HFFc6 (cell line): Measurements from ENCODE around the gene WNT9A. TPM values are rescaled to one million over a fixed set of nuclear protein-coding genes. Genes with fewer than 3 reads are reported as not detected.
"Not testable (repeated sequence)": the region's sequence is repeated elsewhere in the genome, so short reads cannot be mapped to it uniquely, and the experiment has no call there.

Source experiments
- DNase-seq: peaks from one replicate; pipeline ENCODE4 v3.0.0-alpha.2; 2018
- H3K27ac Mint-ChIP-seq: 2 replicates; pipeline ENCODE4 v1.8.0; 2020; ENCODE audit warnings: mild to moderate bottlenecking, mixed read lengths
- H3K27me3 Mint-ChIP-seq: 2 replicates; pipeline ENCODE4 v1.8.0; 2021; ENCODE audit warnings: mild to moderate bottlenecking, moderate library complexity, mixed read lengths; ENCODE audit not compliant: insufficient read depth
- H3K36me3 Mint-ChIP-seq: 2 replicates; pipeline ENCODE4 v1.8.0; 2021; ENCODE audit warnings: low read depth, mixed read lengths
- H3K4me1 Mint-ChIP-seq: 2 replicates; pipeline ENCODE4 v1.8.0; 2020; ENCODE audit warnings: low read depth, mixed read lengths
- H3K4me3 Mint-ChIP-seq: 2 replicates; pipeline ENCODE4 v1.8.0; 2020; ENCODE audit warnings: mild to moderate bottlenecking, moderate library complexity, mixed read lengths
- H3K9me3 Mint-ChIP-seq: 2 replicates; pipeline ENCODE4 v1.8.0; 2020; ENCODE audit warnings: mild to moderate bottlenecking, mixed read lengths
- total RNA-seq, 6 experiments: library from RNA; stranded (reverse); fragmentation: NEBNext Ultra II Directional; extraction: Animal tissue kit (Norgen Biotek cat#: 25700); gene quantifications; 2 replicates in 1 of 6; 3 replicates in 5 of 6; pipeline ENCODE4 v1.2.3, GENCODE V29; 2021
- TF ChIP-seq, protein P1 (sequence below): fragments of 200-600 bp; sonication (generic); IDR thresholded peaks from 2 replicates; pipeline ENCODE4 v1.5.0; 2021; ENCODE audit warnings: antibody characterized with exemption, mild to moderate bottlenecking

Gene WNT9A
- total RNA-seq, 6 experiments from 2014 or later: 0.17 to 0.67 (median 0.57) TPM

DNA sequence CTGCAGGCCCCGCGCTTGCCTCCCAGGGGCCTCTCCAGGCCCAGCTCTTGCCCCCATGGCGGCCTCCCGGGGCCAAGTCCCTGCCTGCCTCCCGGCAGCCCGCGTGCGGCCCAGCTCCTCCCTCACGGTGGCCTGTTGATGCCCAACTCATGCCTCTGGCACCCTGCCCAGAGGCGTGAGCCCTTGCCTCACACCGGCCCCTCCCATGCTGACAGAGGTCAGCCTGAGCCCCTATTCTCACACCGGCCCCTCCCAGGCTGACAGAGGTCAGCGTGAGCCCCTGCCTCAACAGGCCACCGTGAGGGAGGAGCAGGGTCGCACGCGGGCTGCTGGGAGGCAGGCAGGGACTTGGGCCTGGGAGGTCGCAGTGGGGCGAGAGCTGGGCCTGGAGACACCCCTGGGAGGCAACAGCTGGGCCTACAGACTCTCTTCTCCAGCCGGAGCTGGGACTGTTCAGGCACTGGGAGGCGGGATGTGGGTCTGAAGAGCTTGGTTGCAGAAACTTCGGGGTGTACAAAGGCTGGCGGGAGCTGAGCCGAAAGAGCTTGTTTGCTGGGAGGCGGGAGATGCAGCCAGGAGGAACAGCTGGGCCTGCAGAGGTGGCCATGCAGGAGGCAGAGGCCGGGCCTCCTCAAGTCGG is 24.0 kb upstream of the WNT9A start:
- H3K27me3 Mint-ChIP-seq, H3K27ac Mint-ChIP-seq, H3K9me3 Mint-ChIP-seq, H3K4me3 Mint-ChIP-seq, DNase-seq, H3K4me1 Mint-ChIP-seq, H3K36me3 Mint-ChIP-seq: not testable (repeated sequence)

DNA sequence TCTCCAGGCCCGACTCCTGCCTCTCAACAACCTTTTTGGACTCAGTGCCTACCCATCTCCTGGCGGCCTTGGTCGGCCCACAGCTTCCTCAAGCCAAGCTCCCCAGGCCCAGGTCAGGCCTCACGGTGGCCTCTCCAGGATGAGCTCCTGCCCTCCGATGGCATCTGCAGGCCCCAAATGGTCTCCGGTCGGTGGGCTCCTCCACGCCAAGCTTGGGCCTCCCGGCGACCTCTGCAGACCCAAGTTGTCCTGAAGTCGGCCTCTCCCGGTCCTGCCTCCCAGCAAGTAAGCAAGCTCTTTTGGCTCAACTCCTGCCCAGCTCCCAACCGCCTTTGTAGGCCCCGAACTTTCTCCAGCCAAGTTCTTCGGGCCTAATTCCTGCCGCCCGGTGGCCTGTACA is 23.5 kb upstream of the WNT9A start:
- not testable (repeated sequence) for H3K4me1 Mint-ChIP-seq, H3K36me3 Mint-ChIP-seq, DNase-seq, H3K27ac Mint-ChIP-seq, H3K4me3 Mint-ChIP-seq, H3K27me3 Mint-ChIP-seq, H3K9me3 Mint-ChIP-seq

DNA sequence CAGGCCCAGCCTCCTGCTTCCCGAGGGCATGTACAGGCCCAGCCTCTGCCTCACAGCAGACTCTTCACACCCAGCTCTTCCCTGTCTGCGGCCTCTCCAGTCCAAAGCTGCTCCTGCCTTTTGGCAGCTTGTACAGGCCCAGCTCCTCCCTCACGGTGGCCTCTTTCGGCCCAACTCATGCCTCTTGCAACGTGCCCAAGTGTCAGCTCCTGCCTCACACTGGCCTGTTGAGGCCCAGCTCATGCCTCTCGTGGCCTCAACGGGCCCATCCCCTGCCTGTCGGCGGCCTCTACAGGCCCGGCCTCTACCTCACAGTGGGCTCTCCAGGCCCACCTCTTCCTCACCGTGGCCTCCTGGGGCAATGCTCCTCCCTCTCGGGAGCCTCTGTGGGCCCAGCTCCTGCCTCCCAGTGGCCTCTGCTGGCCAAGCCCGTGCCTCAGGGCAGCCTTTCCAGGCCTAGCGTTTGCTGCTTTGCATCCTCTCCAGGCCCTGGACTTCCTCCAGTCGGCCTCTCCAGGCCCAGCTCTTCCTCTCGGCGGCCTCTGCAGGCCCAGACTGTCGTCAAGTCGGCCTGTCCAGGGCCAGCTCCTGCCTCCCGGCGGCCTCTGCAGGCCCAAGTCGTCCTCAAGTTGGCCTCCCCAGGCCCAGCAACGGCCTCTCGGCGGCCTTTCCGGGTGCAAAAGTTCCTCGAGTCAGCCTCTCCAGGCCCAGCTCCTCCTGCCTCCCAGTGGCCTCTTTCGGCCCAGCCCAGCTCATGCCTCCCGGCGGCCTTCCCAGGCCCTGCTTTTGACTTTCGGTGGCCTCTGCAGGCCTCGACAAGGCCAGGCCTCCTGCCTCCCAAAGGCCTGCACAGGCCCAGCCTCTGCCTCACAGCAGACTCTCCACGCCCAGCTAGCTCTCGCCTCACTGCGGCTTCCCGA is 22.6 kb upstream of the WNT9A start:
- not testable (repeated sequence) for H3K4me3 Mint-ChIP-seq, H3K27ac Mint-ChIP-seq, H3K9me3 Mint-ChIP-seq, DNase-seq, H3K4me1 Mint-ChIP-seq, H3K36me3 Mint-ChIP-seq, H3K27me3 Mint-ChIP-seq

DNA sequence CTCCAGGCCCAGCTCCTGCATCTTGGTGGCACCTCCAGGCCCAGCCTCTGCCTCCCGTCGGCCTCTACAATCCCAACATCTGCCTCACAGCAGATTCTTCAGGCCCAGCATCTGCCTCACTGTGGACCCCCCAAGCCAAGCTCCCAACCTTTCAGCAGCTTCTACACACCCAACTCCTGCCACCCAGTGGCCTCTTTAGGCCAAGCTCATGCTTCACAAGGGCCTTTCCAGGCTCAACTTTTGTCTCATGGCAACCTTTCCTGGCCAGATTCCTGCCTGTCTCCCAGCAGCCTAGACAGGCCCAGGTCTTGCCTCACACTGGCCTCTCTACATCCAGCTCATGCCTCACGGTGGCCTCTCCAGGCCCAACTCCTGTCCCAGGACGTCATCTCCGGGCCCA is 20.1 kb upstream of the WNT9A start:
- H3K4me1 Mint-ChIP-seq, H3K4me3 Mint-ChIP-seq, H3K9me3 Mint-ChIP-seq, H3K27me3 Mint-ChIP-seq, H3K27ac Mint-ChIP-seq, H3K36me3 Mint-ChIP-seq: not testable (repeated sequence)
- TF ChIP-seq, protein P1, sequence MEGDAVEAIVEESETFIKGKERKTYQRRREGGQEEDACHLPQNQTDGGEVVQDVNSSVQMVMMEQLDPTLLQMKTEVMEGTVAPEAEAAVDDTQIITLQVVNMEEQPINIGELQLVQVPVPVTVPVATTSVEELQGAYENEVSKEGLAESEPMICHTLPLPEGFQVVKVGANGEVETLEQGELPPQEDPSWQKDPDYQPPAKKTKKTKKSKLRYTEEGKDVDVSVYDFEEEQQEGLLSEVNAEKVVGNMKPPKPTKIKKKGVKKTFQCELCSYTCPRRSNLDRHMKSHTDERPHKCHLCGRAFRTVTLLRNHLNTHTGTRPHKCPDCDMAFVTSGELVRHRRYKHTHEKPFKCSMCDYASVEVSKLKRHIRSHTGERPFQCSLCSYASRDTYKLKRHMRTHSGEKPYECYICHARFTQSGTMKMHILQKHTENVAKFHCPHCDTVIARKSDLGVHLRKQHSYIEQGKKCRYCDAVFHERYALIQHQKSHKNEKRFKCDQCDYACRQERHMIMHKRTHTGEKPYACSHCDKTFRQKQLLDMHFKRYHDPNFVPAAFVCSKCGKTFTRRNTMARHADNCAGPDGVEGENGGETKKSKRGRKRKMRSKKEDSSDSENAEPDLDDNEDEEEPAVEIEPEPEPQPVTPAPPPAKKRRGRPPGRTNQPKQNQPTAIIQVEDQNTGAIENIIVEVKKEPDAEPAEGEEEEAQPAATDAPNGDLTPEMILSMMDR: peak; percentile 35; the same call in 1 of the 2 replicates
- peak; percentile 30 for DNase-seq

DNA sequence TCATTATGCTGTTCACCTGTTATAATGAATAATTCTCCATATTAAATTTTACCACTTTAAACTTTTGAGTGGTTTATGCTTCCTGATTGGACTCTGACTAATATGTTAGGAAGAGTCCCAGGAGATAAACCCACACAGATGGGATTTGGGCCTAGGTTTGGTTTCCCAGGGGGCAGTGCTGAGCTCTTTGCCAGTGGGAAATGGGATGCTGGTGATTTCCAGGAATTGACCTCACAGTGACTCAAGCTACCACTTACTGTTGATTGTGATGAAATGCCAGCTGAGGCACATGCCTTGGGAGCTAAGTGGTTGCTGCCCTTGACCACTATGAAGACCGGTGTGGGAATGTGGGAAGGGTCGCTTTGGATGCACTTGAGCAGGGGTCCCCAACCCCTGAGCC is 19.0 kb upstream of the WNT9A start:
- DNase-seq: peak; percentile 42
- not testable (repeated sequence) for H3K4me3 Mint-ChIP-seq, H3K27me3 Mint-ChIP-seq, H3K36me3 Mint-ChIP-seq, H3K9me3 Mint-ChIP-seq, H3K27ac Mint-ChIP-seq
- TF ChIP-seq, protein P1: peak; percentile 50; the same call in 1 of the 2 replicates
- H3K4me1 Mint-ChIP-seq: peaks cover 11% of the 10 kb centered on the region

DNA sequence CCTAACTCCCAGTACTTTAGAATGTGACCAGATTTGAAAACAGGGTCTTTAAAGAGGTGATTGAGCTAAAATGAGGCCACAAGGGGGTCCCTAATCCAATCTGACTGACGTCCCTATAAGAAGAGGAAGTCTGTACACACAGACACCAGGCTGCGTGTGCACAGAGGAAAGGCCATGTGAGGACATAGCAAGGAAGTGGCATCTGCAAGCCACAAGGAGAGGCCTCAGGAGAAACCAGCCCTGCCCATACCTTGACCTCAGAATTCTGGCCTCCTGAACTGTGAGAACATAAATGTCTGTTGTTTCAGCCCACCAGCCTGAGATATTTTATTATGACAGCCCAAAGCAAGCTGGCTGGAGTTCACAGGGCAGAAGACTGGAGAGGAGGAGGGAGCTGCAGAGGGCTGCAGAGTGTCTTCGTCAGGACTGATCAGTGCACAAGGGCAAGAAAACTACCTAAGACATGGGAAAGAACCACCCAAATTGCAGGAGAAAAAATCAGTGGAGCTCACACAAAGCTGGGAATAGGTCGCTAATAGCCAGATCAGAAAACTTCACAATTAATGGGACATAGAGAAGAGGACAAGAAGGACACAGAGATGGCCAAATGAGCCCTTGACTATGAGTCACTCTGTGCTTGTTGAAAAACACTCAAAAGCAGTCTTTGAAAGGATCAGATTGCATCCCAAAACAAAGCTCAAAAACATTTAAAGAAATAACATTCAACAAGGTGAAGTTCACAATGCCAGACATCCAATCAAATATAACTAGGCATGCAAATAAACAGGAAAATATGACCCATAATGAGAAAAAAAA is 14.1 kb upstream of the WNT9A start:
- Mint-ChIP-seq H3K27ac (no peak overlapping the region), H3K4me1 (peaks cover 8% of the 10 kb centered on the region), H3K27me3 (peaks cover 13% of the 10 kb centered on the region; the same call in 1 of the 2 replicates), H3K36me3 (no peaks in the 10 kb centered on the region), H3K9me3 (no peaks in the 10 kb centered on the region), H3K4me3 (no peak overlapping the region)
- no peak for DNase-seq
- TF ChIP-seq, protein P1: no peak
